T-cell (primary cell): Measurements from ENCODE around the gene ARPC4. TPM values are rescaled to one million over a fixed set of nuclear protein-coding genes. Genes with fewer than 3 reads are reported as not detected.

Experiments
- ATAC-seq, 4 experiments: fragments of 200-7000 bp in 3 of 4; fragments of 150-1000 bp in 1 of 4; cut with Tn5 transposase; replicated peaks in 1 of 4; 1 replicate in 3 of 4; 2 replicates in 1 of 4; pipeline ENCODE4 v1.10.0; 2021; ENCODE audit warnings: moderate library complexity in 3 of 4, mild to moderate bottlenecking in 2 of 4, moderate number of reproducible peaks in 1 of 4
- CTCF ChIA-PET, 2 donors: fragments of 300-600 bp; sonication (Branson Sonifier 250); formaldehyde crosslinking; loops; one replicate each; lab custom pipeline; 2022; ENCODE audit warnings: antibody characterized with exemption in 2 of 2; lab: Charles Lee
- POLR2A ChIA-PET, 2 donors: fragments of 300-600 bp; sonication (Branson Sonifier 250); formaldehyde crosslinking; loops; one replicate each; lab custom pipeline; 2022; ENCODE audit warnings: antibody characterized with exemption in 2 of 2; lab: Charles Lee
- DNase-seq, 35 experiments: peaks; one replicate each; pipeline versions ENCODE4 v3.0.0 to v3.0.0-alpha.2; 2013 to 2023
- H3K27ac ChIP-seq: one replicate; pipeline ENCODE4 v1.5.1; 2013; ENCODE audit warnings: low read length
- H3K27me3 ChIP-seq, 2 experiments: replicated peaks in 1 of 2; 1 replicate in 1 of 2; 2 replicates in 1 of 2; pipeline versions ENCODE4 v1.6.1 to v1.7.0; 2013; ENCODE audit warnings: low read length in 1 of 2, mixed read lengths in 1 of 2; ENCODE audit not compliant: control insufficient read depth in 2 of 2, insufficient read depth in 2 of 2; ENCODE audit errors: extremely low read depth in 1 of 2
- H3K36me3 ChIP-seq, 2 donors: 1 replicate in 1 of 2; 2 replicates in 1 of 2; pipeline versions ENCODE4 v1.6.1 to v1.7.0; 2013; ENCODE audit warnings: low read length in 1 of 2; ENCODE audit not compliant: control insufficient read depth in 2 of 2, insufficient read depth in 1 of 2; ENCODE audit errors: extremely low read depth in 1 of 2
- H3K4me1 ChIP-seq, 2 experiments: 1 replicate in 1 of 2; 2 replicates in 1 of 2; pipeline versions ENCODE4 v1.6.1 to v1.7.0; 2013; ENCODE audit warnings: low read length in 2 of 2, mixed read lengths in 1 of 2; ENCODE audit not compliant: insufficient read depth in 2 of 2, control insufficient read depth in 1 of 2; ENCODE audit errors: extremely low read depth in 1 of 2
- H3K4me3 ChIP-seq, 2 donors: 1 replicate in 1 of 2; 2 replicates in 1 of 2; pipeline versions ENCODE4 v1.5.1 to v1.7.0; 2013; ENCODE audit warnings: mild to moderate bottlenecking in 2 of 2, low read length in 1 of 2, moderate library complexity in 1 of 2; ENCODE audit not compliant: control insufficient read depth in 1 of 2; ENCODE audit errors: extremely low read depth in 1 of 2
- H3K9me3 ChIP-seq: 2 replicates; pipeline ENCODE4 v1.7.0; 2013
- H3K27ac Mint-ChIP-seq, 2 donors: one replicate each; pipeline ENCODE4 v1.8.0; 2020 to 2021; ENCODE audit warnings: mild to moderate bottlenecking in 2 of 2, mixed read lengths in 2 of 2
- H3K27me3 Mint-ChIP-seq, 2 donors: one replicate each; pipeline ENCODE4 v1.8.0; 2021 to 2022; ENCODE audit warnings: mixed read lengths in 2 of 2
- H3K36me3 Mint-ChIP-seq: one replicate; pipeline ENCODE4 v1.8.0; 2021; ENCODE audit warnings: mixed read lengths
- H3K4me1 Mint-ChIP-seq, 3 donors: one replicate each; pipeline ENCODE4 v1.8.0; 2020 to 2022; ENCODE audit warnings: mixed read lengths in 3 of 3, mild to moderate bottlenecking in 1 of 3
- H3K4me3 Mint-ChIP-seq, 3 donors: one replicate each; pipeline ENCODE4 v1.8.0; 2020 to 2022; ENCODE audit warnings: mild to moderate bottlenecking in 3 of 3, mixed read lengths in 3 of 3, moderate library complexity in 3 of 3
- H3K9me3 Mint-ChIP-seq, 3 donors: one replicate each; pipeline ENCODE4 v1.8.0; 2020 to 2022; ENCODE audit warnings: mixed read lengths in 3 of 3
- WGBS: methylation state at CpG from one replicate; pipeline ENCODE4 v1.1.5; 2013; ENCODE audit warnings: missing lambda C conversion rate; ENCODE audit not compliant: insufficient coverage; 5-methylcytosine and 5-hydroxymethylcytosine counted together
- total RNA-seq, 35 experiments: library from RNA in 6 of 35; stranded (reverse) in 6 of 35; fragments of 120-200 nt in 1 of 35; gene quantifications; one replicate each; pipeline versions ENCODE4 v1.2.1 to v1.2.4 and lab custom pipeline; 2013 to 2026

ARPC4 gene
- total RNA-seq, 5 donors from 2014 or later (not counting 1 experiment from before 2014, with no cell fraction given) = 144 to 160 (median 147) TPM

- DNase-seq (no peak), ATAC-seq (no peak)
- Histone ChIP-seq H3K4me1 (peaks cover 27 to 38% of the 10 kb centered on the region in 2 experiments), H3K9me3 (no peaks in the 10 kb centered on the region), H3K4me3 (no peak overlapping the region), H3K36me3 (peaks cover 14 to 61% of the 10 kb centered on the region in 2 donors), H3K27me3 (no peaks in the 10 kb centered on the region), H3K27ac (no peak overlapping the region)
- ChIA-PET POLR2A (no interaction called here), CTCF (no interaction called here)
- Mint-ChIP-seq H3K27ac (no peak overlapping the region), H3K4me1 (peaks cover 42 to 49% (median 43%) of the 10 kb centered on the region in 3 donors), H3K36me3 (peaks cover 51% of the 10 kb centered on the region), H3K27me3 (no peaks in the 10 kb centered on the region), H3K9me3 (no peaks in the 10 kb centered on the region), H3K4me3 (no peak overlapping the region)
- no CpG with 5 or more reads among the region's 4 CpGs for WGBS
Observed at GRCh38 chr3:9784965-9785364, 7.9 kb upstream of the ARPC4 start.

- Histone ChIP-seq H3K27me3 (no peaks in the 10 kb centered on the region), H3K4me1 (peaks cover 25 to 37% of the 10 kb centered on the region in 2 experiments), H3K36me3 (peaks cover 14 to 66% of the 10 kb centered on the region in 2 donors), H3K27ac (no peak overlapping the region), H3K9me3 (no peaks in the 10 kb centered on the region), H3K4me3 (no peak overlapping the region)
- POLR2A ChIA-PET = interaction anchor here in 1 of 2 donors (0.6 kb wide), 1 partner anchor 216 kb away, joined by 3 read pairs; no protein-coding TSS in a partner anchor
- Mint-ChIP-seq H3K4me3 (no peak overlapping the region), H3K36me3 (peaks cover 56% of the 10 kb centered on the region), H3K27me3 (no peaks in the 10 kb centered on the region), H3K9me3 (no peaks in the 10 kb centered on the region), H3K27ac (no peak overlapping the region), H3K4me1 (peaks cover 42 to 49% (median 43%) of the 10 kb centered on the region in 3 donors)
- ATAC-seq (no peak), DNase-seq (no peak)
- 100% methylated on average over 1 of the region's 7 CpGs for WGBS
- CTCF ChIA-PET = interaction anchor here in 1 of 2 donors (0.5 to 0.6 kb wide), 2 partner anchors 15 to 133 kb away, joined by 3 to 4 read pairs; no protein-coding TSS in a partner anchor
Observed at GRCh38 chr3:9785602-9786001, 7.3 kb upstream of the ARPC4 start.

- H3K4me3 ChIP-seq = no peak overlapping the region
- peaks cover 25 to 37% of the 10 kb centered on the region in 2 experiments for H3K4me1 ChIP-seq
- DNase-seq (no peak), ATAC-seq (no peak)
- Mint-ChIP-seq H3K27ac (no peak overlapping the region), H3K4me3 (no peak overlapping the region), H3K9me3 (no peaks in the 10 kb centered on the region), H3K4me1 (peaks cover 42 to 49% (median 44%) of the 10 kb centered on the region in 3 donors), H3K36me3 (peaks cover 55% of the 10 kb centered on the region), H3K27me3 (no peaks in the 10 kb centered on the region)
- H3K27ac ChIP-seq = no peak overlapping the region
- ChIA-PET CTCF (interaction anchor here in 1 of 2 donors (0.5 kb wide), 1 partner anchor 15 kb away, joined by 3 read pairs; no protein-coding TSS in a partner anchor), POLR2A (no interaction called here)
- WGBS = no CpG with 5 or more reads among the region's 7 CpGs
- peaks cover 14 to 71% of the 10 kb centered on the region in 2 donors for H3K36me3 ChIP-seq
- no peaks in the 10 kb centered on the region for H3K9me3 ChIP-seq
- H3K27me3 ChIP-seq = no peaks in the 10 kb centered on the region
Observed at GRCh38 chr3:9786209-9786739, 6.6 kb upstream of the ARPC4 start.

GRCh38 chr3:9786825-9787669 is 5.8 kb upstream of the ARPC4 start:
- no peaks in the 10 kb centered on the region for H3K9me3 ChIP-seq

DNA sequence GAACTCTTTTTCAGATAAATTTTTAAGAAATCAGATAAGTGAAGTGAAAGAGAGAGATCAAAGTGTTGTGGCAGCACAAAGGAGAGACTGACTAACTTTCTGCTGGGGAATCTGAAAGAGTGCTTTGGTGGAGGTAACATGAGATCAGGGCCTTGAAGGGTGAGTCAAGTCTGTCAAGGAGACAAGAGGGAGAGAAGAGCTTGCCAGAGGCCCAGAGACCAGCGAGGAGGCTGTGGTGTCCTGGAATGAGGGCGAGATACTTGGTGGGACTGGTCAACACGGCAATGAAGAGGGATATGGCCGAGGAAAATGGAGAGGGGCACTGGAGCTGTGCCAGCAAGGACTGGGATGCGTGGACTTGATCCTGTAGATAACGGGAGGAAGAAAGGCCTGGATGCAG is 5.2 kb upstream of the ARPC4 start:
- no peak for ATAC-seq
- 76% methylated on average over 5 of the region's 6 CpGs for WGBS
- Histone ChIP-seq H3K36me3 (peaks cover 3 to 66% of the 10 kb centered on the region in 2 donors), H3K4me3 (no peak overlapping the region), H3K4me1 (peaks cover 20 to 35% of the 10 kb centered on the region in 2 experiments), H3K9me3 (no peaks in the 10 kb centered on the region), H3K27ac (peak overlapping the region; percentile 1), H3K27me3 (no peaks in the 10 kb centered on the region)
- Mint-ChIP-seq H3K4me3 (no peak overlapping the region), H3K36me3 (peaks cover 45% of the 10 kb centered on the region), H3K27ac (peak overlapping the region; percentile 39 to 65), H3K4me1 (peaks cover 43 to 44% (median 43%) of the 10 kb centered on the region in 3 donors), H3K9me3 (no peaks in the 10 kb centered on the region), H3K27me3 (no peaks in the 10 kb centered on the region)
- ChIA-PET POLR2A (interaction anchor here in 1 of 2 donors (0.7 kb wide), 1 partner anchor 22 kb away, joined by 3 read pairs; no protein-coding TSS in a partner anchor), CTCF (no interaction called here)
- DNase-seq = no peak

More at GRCh38 chr3:9786825-9787669, 5.8 kb upstream of the ARPC4 start:
- DNase-seq (peak in 1 of 35 experiments; percentile 23), ATAC-seq (no peak)
- 78% methylated on average over 3 of the region's 13 CpGs for WGBS
- H3K36me3 Mint-ChIP-seq = peaks cover 51% of the 10 kb centered on the region
- H3K27ac Mint-ChIP-seq = peak overlapping the region; percentile 39 to 65
- Histone ChIP-seq H3K4me1 (peaks cover 23 to 39% of the 10 kb centered on the region in 2 experiments), H3K27ac (peak overlapping the region; percentile 1), H3K36me3 (peaks cover 6 to 71% of the 10 kb centered on the region in 2 donors), H3K4me3 (no peak overlapping the region), H3K27me3 (no peaks in the 10 kb centered on the region)
- no peak overlapping the region for H3K4me3 Mint-ChIP-seq
- H3K27me3 Mint-ChIP-seq = no peaks in the 10 kb centered on the region
- CTCF ChIA-PET = no interaction called here
- POLR2A ChIA-PET = interaction anchor here in 1 of 2 donors (0.7 kb wide), 1 partner anchor 22 kb away, joined by 3 read pairs; no protein-coding TSS in a partner anchor
- peaks cover 46 to 50% (median 48%) of the 10 kb centered on the region in 3 donors for H3K4me1 Mint-ChIP-seq
- H3K9me3 Mint-ChIP-seq = no peaks in the 10 kb centered on the region

- Histone ChIP-seq H3K36me3 (peaks cover 3 to 52% of the 10 kb centered on the region in 2 donors), H3K27ac (no peak overlapping the region), H3K27me3 (no peaks in the 10 kb centered on the region), H3K9me3 (no peaks in the 10 kb centered on the region), H3K4me3 (no peak overlapping the region), H3K4me1 (peaks cover 31 to 60% of the 10 kb centered on the region in 2 experiments)
- ChIA-PET CTCF (no interaction called here), POLR2A (interaction anchor here in 1 of 2 donors (0.6 kb wide), 1 partner anchor 461 kb away, joined by 10 read pairs; no protein-coding TSS in a partner anchor)
- DNase-seq (no peak), ATAC-seq (no peak)
- Mint-ChIP-seq H3K27ac (peak overlapping the region; percentile 57 to 100), H3K36me3 (peaks cover 40% of the 10 kb centered on the region), H3K4me3 (peak overlapping the region in 2 of 3 donors; percentile 51 to 95), H3K9me3 (no peaks in the 10 kb centered on the region), H3K4me1 (peaks cover 65 to 68% (median 66%) of the 10 kb centered on the region in 3 donors), H3K27me3 (no peaks in the 10 kb centered on the region)
- WGBS = 100% methylated on average over 10 of the region's 11 CpGs
Observed at GRCh38 chr3:9791127-9791526, 1.8 kb upstream of the ARPC4 start.
